Prostate gland (tissue), 2 donors: ENCODE results near the gene LYZL1.

Experiments used
- CTCF ChIP-seq, 4 experiments: fragments of 200-600 bp in 2 of 4; fragments of 450-650 bp in 2 of 4; sonication (generic) in 2 of 4; IDR thresholded peaks; 1 replicate in 3 of 4; 2 replicates in 1 of 4; pipeline ENCODE4 v1.5.1; 2016 to 2019; ENCODE audit warnings: antibody characterized with exemption in 4 of 4, mild to moderate bottlenecking in 2 of 4, moderate library complexity in 2 of 4
- POLR2AphosphoS5 ChIP-seq: sonication (generic); formaldehyde crosslinking; IDR thresholded peaks from one replicate; pipeline ENCODE4 v1.6.1; 2017; ENCODE audit warnings: antibody characterized with exemption

DNA sequence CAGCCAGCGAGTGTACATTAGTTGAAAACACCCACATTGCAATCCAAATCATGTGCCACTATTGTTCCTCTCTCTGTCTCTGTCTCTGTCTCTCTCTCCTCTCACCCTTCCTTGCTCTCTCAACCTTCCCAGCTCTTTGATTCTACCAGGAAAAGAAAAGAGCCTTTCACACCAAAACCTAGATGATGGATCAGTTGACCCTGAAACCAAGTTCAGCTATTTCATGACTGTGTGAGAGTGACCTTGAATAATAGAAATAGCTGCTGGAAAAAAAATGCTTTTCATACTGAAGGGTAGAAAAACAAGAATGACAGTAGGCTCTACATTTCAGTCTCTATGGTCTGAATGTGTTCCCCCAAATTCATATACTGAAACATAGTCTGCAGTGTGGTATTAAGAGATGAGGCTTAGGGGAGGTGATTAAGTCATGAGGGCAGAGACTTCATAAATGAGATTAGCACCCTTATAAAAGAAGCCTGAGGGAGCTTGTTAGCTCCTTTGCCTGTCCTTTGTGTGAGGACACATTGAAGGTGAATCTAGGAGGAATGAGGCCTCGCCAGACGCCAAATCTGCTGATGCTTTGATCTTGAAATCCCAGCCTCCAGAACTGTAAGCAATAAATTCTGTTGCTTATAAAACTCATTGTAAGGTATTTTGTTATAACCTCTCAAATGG is 65.2 kb downstream of the LYZL1 start:
- no peak for TF ChIP-seq CTCF (IDR thresholded peaks at IDR 0.05)
- no peak for TF ChIP-seq POLR2AphosphoS5
